ENCODE measurements around the gene SLC45A2. TPM values are rescaled to one million over a fixed set of nuclear protein-coding genes. Genes with fewer than 3 reads are reported as not detected.
A peak's percentile ranks its signal among the peaks of the same experiment; 100 is the strongest.
"Not testable (repeated sequence)": the region's sequence is repeated elsewhere in the genome, so short reads cannot be mapped to it uniquely, and the experiment has no call there.

SLC45A2 gene
- total and polyA plus RNA-seq, 4 donors, result 0.39 to 0.56 (median 0.43) TPM

- not testable (repeated sequence) for H3K9me3 ChIP-seq (ENCODE audit: control insufficient read depth, insufficient read depth, low read length); H3K36me3 ChIP-seq (ENCODE audit: control insufficient read depth, insufficient read depth, low read length); DNase-seq (ENCODE audit: low read depth in 4 of 6, low spot score in 6 of 6); H3K4me1 ChIP-seq (ENCODE audit: control insufficient read depth, insufficient read depth, low read length); H3K4me3 ChIP-seq (ENCODE audit: low read depth, low read length); H3K27ac ChIP-seq (ENCODE audit: low read depth, low read length); H3K27me3 ChIP-seq (ENCODE audit: control insufficient read depth, insufficient read depth, low read length)
- WGBS (ENCODE audit: insufficient coverage), result 100% methylated on average over 2 of the region's 5 CpGs
Measured at GRCh38 chr5:33952175-33952574, 32.3 kb downstream of the SLC45A2 start.

DNA sequence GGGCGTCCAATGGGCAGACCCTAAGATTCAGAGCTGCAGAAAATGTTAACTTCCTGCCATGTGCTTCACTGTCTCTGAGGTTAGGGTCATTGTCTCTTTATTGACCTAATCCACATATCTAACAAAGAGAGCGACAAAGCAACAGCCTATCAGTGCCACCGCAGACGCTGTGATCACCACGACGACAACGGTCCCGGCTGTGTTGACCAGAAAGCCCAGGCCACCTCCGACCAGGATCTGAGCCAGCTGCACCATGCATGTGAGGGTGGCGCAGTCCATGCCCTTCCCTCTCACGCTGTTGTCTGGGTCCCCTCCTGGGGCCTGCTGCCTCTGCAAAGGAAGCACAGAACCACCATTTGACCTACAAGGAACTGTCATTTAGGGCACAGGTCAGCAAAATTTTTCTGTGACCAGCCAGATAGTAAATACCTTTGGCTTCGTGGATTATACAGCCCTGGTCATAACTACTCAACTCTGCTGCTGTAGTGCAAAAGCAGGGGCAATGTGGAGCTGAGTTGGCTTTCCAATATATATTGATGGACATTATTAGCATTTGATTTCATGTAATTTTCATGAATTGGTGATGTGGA lies 39.9 kb downstream of the SLC45A2 start:
- no peak overlapping the region for H3K27ac ChIP-seq (ENCODE audit: low read depth, low read length)
- no peak for DNase-seq (ENCODE audit: low read depth in 4 of 6, low spot score in 6 of 6)
- peaks cover 16% of the 10 kb centered on the region for H3K27me3 ChIP-seq (ENCODE audit: control insufficient read depth, insufficient read depth, low read length)
- H3K9me3 ChIP-seq (ENCODE audit: control insufficient read depth, insufficient read depth, low read length), result no peaks in the 10 kb centered on the region
- WGBS (ENCODE audit: insufficient coverage), result 70% methylated on average over 11 of the region's 12 CpGs
- no peaks in the 10 kb centered on the region for H3K4me1 ChIP-seq (ENCODE audit: control insufficient read depth, insufficient read depth, low read length)
- H3K4me3 ChIP-seq (ENCODE audit: low read depth, low read length), result no peak overlapping the region
- no peaks in the 10 kb centered on the region for H3K36me3 ChIP-seq (ENCODE audit: control insufficient read depth, insufficient read depth, low read length)

- peaks cover 51% of the 10 kb centered on the region for H3K27me3 ChIP-seq (ENCODE audit: control insufficient read depth, insufficient read depth, low read length)
- H3K36me3 ChIP-seq (ENCODE audit: control insufficient read depth, insufficient read depth, low read length), result no peaks in the 10 kb centered on the region
- DNase-seq (ENCODE audit: low read depth in 4 of 6, low spot score in 6 of 6), result no peak
- H3K9me3 ChIP-seq (ENCODE audit: control insufficient read depth, insufficient read depth, low read length), result no peaks in the 10 kb centered on the region
- H3K4me3 ChIP-seq (ENCODE audit: low read depth, low read length), result no peak overlapping the region
- peaks cover 29% of the 10 kb centered on the region for H3K4me1 ChIP-seq (ENCODE audit: control insufficient read depth, insufficient read depth, low read length)
- WGBS (ENCODE audit: insufficient coverage), result no CpG with 5 or more reads among the region's 5 CpGs
- H3K27ac ChIP-seq (ENCODE audit: low read depth, low read length), result no peak overlapping the region
Measured at GRCh38 chr5:33941090-33941489, 43.4 kb downstream of the SLC45A2 start.

GRCh38 chr5:33939556-33940262 lies 44.8 kb downstream of the SLC45A2 start:
- Histone ChIP-seq H3K27ac (ENCODE audit: low read depth, low read length) (no peak overlapping the region), H3K27me3 (ENCODE audit: control insufficient read depth, insufficient read depth, low read length) (peaks cover 60% of the 10 kb centered on the region), H3K9me3 (ENCODE audit: control insufficient read depth, insufficient read depth, low read length) (no peaks in the 10 kb centered on the region), H3K36me3 (ENCODE audit: control insufficient read depth, insufficient read depth, low read length) (no peaks in the 10 kb centered on the region), H3K4me1 (ENCODE audit: control insufficient read depth, insufficient read depth, low read length) (peaks cover 33% of the 10 kb centered on the region), H3K4me3 (ENCODE audit: low read depth, low read length) (no peak overlapping the region)
- 93% methylated on average over 3 of the region's 8 CpGs for WGBS (ENCODE audit: insufficient coverage)
- no peak for DNase-seq (ENCODE audit: low read depth in 4 of 6, low spot score in 6 of 6)

DNA sequence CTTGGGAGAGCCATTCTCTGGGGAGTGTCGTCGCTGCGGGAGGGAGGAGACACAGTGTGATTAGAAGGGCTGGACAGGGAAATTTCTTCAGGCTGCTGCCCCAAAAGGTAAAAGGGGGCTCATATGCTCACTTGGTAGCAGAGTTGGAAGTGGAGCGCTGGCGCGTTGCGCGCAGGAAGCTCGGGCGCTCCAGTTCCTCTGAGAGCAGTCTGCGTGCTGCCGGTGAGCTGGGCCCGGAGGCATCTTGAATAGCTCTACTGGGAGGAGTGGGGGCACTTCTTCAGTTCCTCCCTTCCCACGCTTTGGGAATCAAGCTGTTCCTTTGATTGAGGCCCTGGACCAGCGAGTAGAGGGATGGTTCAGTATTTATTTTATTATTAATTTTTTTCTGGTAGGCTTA lies 45.6 kb downstream of the SLC45A2 start:
- Histone ChIP-seq H3K4me3 (ENCODE audit: low read depth, low read length) (no peak overlapping the region), H3K36me3 (ENCODE audit: control insufficient read depth, insufficient read depth, low read length) (no peaks in the 10 kb centered on the region), H3K27ac (ENCODE audit: low read depth, low read length) (no peak overlapping the region), H3K4me1 (ENCODE audit: control insufficient read depth, insufficient read depth, low read length) (peaks cover 33% of the 10 kb centered on the region), H3K9me3 (ENCODE audit: control insufficient read depth, insufficient read depth, low read length) (no peaks in the 10 kb centered on the region), H3K27me3 (ENCODE audit: control insufficient read depth, insufficient read depth, low read length) (peaks cover 60% of the 10 kb centered on the region)
- peak in 1 of 6 donors; percentile 30 for DNase-seq (ENCODE audit: low read depth in 4 of 6, low spot score in 6 of 6)
- WGBS (ENCODE audit: insufficient coverage), result 12% methylated on average over 13 of the region's 15 CpGs

GRCh38 chr5:33938507-33938796 lies 46.0 kb downstream of the SLC45A2 start:
- no peaks in the 10 kb centered on the region for H3K9me3 ChIP-seq (ENCODE audit: control insufficient read depth, insufficient read depth, low read length)
- no peaks in the 10 kb centered on the region for H3K36me3 ChIP-seq (ENCODE audit: control insufficient read depth, insufficient read depth, low read length)
- no peak overlapping the region for H3K4me3 ChIP-seq (ENCODE audit: low read depth, low read length)
- peaks cover 60% of the 10 kb centered on the region for H3K27me3 ChIP-seq (ENCODE audit: control insufficient read depth, insufficient read depth, low read length)
- no peak overlapping the region for H3K27ac ChIP-seq (ENCODE audit: low read depth, low read length)
- peaks cover 33% of the 10 kb centered on the region for H3K4me1 ChIP-seq (ENCODE audit: control insufficient read depth, insufficient read depth, low read length)
- WGBS (ENCODE audit: insufficient coverage), result 18% methylated on average over 14 of the region's 14 CpGs
- DNase-seq (ENCODE audit: low read depth in 4 of 6, low spot score in 6 of 6), result peak in 1 of 6 donors; percentile 11

DNA sequence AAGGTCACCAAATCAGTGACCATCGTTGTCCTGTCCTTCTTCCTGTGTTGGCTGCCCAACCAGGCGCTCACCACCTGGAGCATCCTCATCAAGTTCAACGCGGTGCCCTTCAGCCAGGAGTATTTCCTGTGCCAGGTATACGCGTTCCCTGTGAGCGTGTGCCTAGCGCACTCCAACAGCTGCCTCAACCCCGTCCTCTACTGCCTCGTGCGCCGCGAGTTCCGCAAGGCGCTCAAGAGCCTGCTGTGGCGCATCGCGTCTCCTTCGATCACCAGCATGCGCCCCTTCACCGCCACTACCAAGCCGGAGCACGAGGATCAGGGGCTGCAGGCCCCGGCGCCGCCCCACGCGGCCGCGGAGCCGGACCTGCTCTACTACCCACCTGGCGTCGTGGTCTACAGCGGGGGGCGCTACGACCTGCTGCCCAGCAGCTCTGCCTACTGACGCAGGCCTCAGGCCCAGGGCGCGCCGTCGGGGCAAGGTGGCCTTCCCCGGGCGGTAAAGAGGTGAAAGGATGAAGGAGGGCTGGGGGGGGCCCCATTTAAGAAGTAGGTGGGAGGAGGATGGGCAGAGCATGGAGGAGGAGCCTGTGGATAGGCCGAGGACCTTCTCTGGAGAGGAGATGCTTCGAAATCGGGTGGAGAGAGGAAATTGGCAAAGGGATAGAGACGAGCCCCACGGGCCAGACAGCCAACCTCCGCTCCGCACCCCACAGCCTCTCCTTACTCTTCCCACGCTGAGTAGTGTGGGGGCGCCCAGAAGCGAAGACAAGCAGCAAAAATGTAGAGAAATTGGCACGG lies 46.6 kb downstream of the SLC45A2 start:
- peak in 1 of 6 donors; percentile 52 for DNase-seq (ENCODE audit: low read depth in 4 of 6, low spot score in 6 of 6)
- peaks cover 60% of the 10 kb centered on the region for H3K27me3 ChIP-seq (ENCODE audit: control insufficient read depth, insufficient read depth, low read length)
- WGBS (ENCODE audit: insufficient coverage), result 22% methylated on average over 52 of the region's 54 CpGs

GRCh38 chr5:33937017-33937706 lies 47.3 kb downstream of the SLC45A2 start:
- no peak for DNase-seq (ENCODE audit: low read depth in 4 of 6, low spot score in 6 of 6)
- Histone ChIP-seq H3K4me1 (ENCODE audit: control insufficient read depth, insufficient read depth, low read length) (peaks cover 33% of the 10 kb centered on the region), H3K27me3 (ENCODE audit: control insufficient read depth, insufficient read depth, low read length) (peaks cover 57% of the 10 kb centered on the region), H3K36me3 (ENCODE audit: control insufficient read depth, insufficient read depth, low read length) (no peaks in the 10 kb centered on the region), H3K4me3 (ENCODE audit: low read depth, low read length) (peak overlapping the region; percentile 16), H3K9me3 (ENCODE audit: control insufficient read depth, insufficient read depth, low read length) (no peaks in the 10 kb centered on the region), H3K27ac (ENCODE audit: low read depth, low read length) (no peak overlapping the region)
- WGBS (ENCODE audit: insufficient coverage), result 27% methylated on average over 54 of the region's 54 CpGs

More for the DNA sequence above, 46.6 kb downstream of the SLC45A2 start:
- peaks cover 33% of the 10 kb centered on the region for H3K4me1 ChIP-seq (ENCODE audit: control insufficient read depth, insufficient read depth, low read length)
- no peaks in the 10 kb centered on the region for H3K9me3 ChIP-seq (ENCODE audit: control insufficient read depth, insufficient read depth, low read length)
- no peak overlapping the region for H3K27ac ChIP-seq (ENCODE audit: low read depth, low read length)
- H3K36me3 ChIP-seq (ENCODE audit: control insufficient read depth, insufficient read depth, low read length), result no peaks in the 10 kb centered on the region
- H3K4me3 ChIP-seq (ENCODE audit: low read depth, low read length), result no peak overlapping the region

- 3% methylated on average over 45 of the region's 45 CpGs for WGBS (ENCODE audit: insufficient coverage)
- H3K27ac ChIP-seq (ENCODE audit: low read depth, low read length), result no peak within 1 kb of the TSS
- peaks cover 33% of the 10 kb centered on the region for H3K4me1 ChIP-seq (ENCODE audit: control insufficient read depth, insufficient read depth, low read length)
- peak within 1 kb of the TSS; percentile 16 for H3K4me3 ChIP-seq (ENCODE audit: low read depth, low read length)
- H3K27me3 ChIP-seq (ENCODE audit: control insufficient read depth, insufficient read depth, low read length), result peaks cover 54% of the 10 kb centered on the region
- H3K9me3 ChIP-seq (ENCODE audit: control insufficient read depth, insufficient read depth, low read length), result no peaks in the 10 kb centered on the region
- peak in 2 of 6 donors; percentile 40 to 49 for DNase-seq (ENCODE audit: low read depth in 4 of 6, low spot score in 6 of 6)
- H3K36me3 ChIP-seq (ENCODE audit: control insufficient read depth, insufficient read depth, low read length), result no peaks in the 10 kb centered on the region
Measured at GRCh38 chr5:33936381-33937016, 48.0 kb downstream of the SLC45A2 start, which contains the start of gene RXFP3. Gene RXFP3, plus strand, starts transcription at chr5:33936386. Its CDS starts 355 bp downstream, at chr5:33936741.

All from spinal cord (tissue), 10 donors.